Duodenal mucosa (tissue), 2 donors: ENCODE measurements around the gene PAIP2.

Experiments used
- H3K27ac ChIP-seq: one replicate; pipeline ENCODE4 v1.7.0; 2013; ENCODE audit warnings: low read depth, low read length
- H3K27me3 ChIP-seq, 2 donors: one replicate each; pipeline ENCODE4 v1.7.0; 2013; ENCODE audit warnings: low read length in 2 of 2, control low read depth in 1 of 2; ENCODE audit not compliant: insufficient read depth in 2 of 2, control insufficient read depth in 1 of 2
- H3K36me3 ChIP-seq, 2 donors: one replicate each; pipeline ENCODE4 v1.7.0; 2013; ENCODE audit warnings: low read length in 2 of 2, control low read depth in 1 of 2; ENCODE audit not compliant: insufficient read depth in 2 of 2, control insufficient read depth in 1 of 2
- H3K4me1 ChIP-seq, 2 donors: one replicate each; pipeline ENCODE4 v1.7.0; 2013; ENCODE audit warnings: low read length in 2 of 2, control low read depth in 1 of 2; ENCODE audit not compliant: insufficient read depth in 2 of 2, control insufficient read depth in 1 of 2
- H3K4me3 ChIP-seq, 2 donors: one replicate each; pipeline ENCODE4 v1.7.0; 2013; ENCODE audit warnings: low read length in 2 of 2, low read depth in 1 of 2
- H3K9ac ChIP-seq, 2 donors: one replicate each; pipeline ENCODE4 v1.7.0; 2013; ENCODE audit warnings: low read length in 2 of 2, low read depth in 1 of 2
- H3K9me3 ChIP-seq, 2 donors: one replicate each; pipeline ENCODE4 v1.7.0; 2013; ENCODE audit warnings: low read length in 2 of 2, control low read depth in 1 of 2; ENCODE audit not compliant: control insufficient read depth in 1 of 2

Gene PAIP2

DNA sequence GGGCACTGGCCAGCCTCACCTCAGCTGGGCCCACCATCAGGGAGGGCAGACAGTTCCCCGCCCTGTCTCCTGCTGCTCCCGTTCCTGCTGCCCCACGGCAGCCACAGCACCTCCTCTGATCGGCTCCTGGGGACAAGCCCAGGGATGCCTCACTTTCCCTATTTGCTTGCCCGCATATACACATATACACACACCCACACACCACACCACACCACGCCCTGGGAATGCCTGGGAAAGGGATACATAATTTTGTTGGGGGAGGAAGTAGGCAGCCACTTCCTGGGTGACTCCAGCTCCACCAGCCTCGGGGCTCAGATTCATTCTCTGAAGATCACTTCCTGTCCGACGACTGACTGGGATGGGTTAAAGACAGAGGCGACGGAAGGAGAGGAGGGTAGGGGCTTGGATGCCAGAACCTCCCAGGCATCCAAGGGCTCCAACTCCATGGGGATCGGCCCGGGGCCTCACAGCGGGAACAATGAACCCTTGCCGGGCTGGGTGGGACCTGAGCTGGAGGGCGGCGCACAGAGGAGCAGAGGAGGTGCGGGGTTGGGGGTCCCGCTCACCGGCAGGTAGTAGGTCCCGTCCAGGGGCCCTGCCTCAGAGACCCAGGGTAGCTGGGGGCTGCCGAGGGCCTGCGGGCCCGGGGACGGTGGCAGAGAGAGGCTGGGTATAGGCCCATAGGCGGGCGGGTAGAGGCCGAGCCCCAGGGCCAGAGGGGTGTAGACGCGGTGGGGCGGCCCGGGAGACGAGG lies 50.1 kb downstream of the PAIP2 start:
- Histone ChIP-seq H3K4me3 (peak overlapping the region; percentile 74 to 75), H3K4me1 (peaks cover 34 to 57% of the 10 kb centered on the region in 2 donors), H3K9me3 (no peaks in the 10 kb centered on the region), H3K27ac (peak overlapping the region; percentile 20), H3K27me3 (peaks cover 0 to 10% of the 10 kb centered on the region in 2 donors), H3K36me3 (no peaks in the 10 kb centered on the region), H3K9ac (peak overlapping the region; percentile 0 to 43)

DNA sequence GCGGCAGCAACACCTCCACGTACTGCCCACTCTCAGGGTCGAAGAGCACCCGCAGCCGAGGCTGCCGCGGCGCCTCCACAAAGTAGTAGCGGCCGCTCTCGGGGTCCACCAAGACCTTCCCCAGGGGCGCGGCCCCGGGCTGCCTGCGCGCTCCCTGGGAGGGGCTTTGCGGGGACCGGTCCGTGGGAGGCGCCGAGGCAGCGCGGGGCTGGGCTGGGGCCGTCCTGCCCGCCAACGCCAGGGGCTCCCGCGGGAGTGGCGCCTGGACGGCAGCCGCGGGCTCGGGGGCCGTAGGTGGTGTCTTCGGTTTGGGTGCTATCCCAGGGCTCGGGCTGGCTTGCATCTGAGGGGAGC lies 50.6 kb downstream of the PAIP2 start:
- Histone ChIP-seq H3K9ac (peak overlapping the region; percentile 0 to 43), H3K4me1 (peaks cover 34 to 57% of the 10 kb centered on the region in 2 donors)

DNA sequence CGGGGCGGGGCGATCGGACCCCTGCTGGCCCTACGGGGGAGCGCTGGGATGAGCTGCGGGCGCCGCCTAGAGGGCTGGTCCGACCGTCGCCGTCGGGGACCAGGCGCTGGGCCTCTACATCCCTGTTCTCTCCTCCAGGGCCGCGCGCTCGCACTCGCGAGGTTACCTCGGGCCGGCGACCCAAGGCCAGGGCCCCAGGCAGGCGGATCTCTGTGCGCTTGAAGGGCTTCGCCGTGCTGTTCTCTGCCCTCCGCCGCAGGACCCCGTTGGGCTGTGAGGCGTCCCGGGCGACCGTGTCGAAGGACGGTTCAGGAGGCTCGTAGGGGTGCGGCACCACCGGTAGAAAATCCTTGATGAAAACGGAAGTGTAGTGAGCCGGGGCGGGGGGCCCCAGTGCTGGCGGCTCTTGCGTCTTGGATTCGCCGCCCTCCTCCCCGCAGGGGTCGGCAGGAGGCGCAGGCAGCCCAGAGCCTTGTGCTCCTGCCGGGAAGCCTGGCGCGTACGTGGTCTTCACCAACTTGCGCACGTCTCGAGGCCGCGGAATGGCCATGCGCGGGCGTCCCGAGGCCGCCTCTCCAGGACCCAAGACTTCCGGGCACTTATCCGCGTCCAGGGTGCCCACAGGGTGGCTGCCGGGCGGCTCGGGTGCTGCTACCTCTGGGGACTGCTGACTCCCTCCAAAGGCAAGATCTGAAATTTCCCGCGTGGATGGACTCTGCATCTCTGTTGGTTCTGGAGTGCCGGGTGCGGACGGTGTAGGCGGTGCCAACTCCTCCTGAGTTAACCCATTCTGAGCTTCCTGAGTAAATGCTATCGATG lies 51.2 kb downstream of the PAIP2 start:
- Histone ChIP-seq H3K9me3 (no peaks in the 10 kb centered on the region), H3K4me1 (peaks cover 28 to 51% of the 10 kb centered on the region in 2 donors), H3K27me3 (peaks cover 0 to 10% of the 10 kb centered on the region in 2 donors), H3K27ac (no peak overlapping the region), H3K36me3 (no peaks in the 10 kb centered on the region), H3K9ac (peak overlapping the region; percentile 59 to 78), H3K4me3 (peak overlapping the region; percentile 74 to 75)

More for the DNA sequence above, 50.6 kb downstream of the PAIP2 start:
- no peaks in the 10 kb centered on the region for H3K9me3 ChIP-seq
- H3K27me3 ChIP-seq = peaks cover 0 to 10% of the 10 kb centered on the region in 2 donors
- H3K27ac ChIP-seq = no peak overlapping the region
- no peaks in the 10 kb centered on the region for H3K36me3 ChIP-seq
- peak overlapping the region; percentile 74 to 75 for H3K4me3 ChIP-seq

DNA sequence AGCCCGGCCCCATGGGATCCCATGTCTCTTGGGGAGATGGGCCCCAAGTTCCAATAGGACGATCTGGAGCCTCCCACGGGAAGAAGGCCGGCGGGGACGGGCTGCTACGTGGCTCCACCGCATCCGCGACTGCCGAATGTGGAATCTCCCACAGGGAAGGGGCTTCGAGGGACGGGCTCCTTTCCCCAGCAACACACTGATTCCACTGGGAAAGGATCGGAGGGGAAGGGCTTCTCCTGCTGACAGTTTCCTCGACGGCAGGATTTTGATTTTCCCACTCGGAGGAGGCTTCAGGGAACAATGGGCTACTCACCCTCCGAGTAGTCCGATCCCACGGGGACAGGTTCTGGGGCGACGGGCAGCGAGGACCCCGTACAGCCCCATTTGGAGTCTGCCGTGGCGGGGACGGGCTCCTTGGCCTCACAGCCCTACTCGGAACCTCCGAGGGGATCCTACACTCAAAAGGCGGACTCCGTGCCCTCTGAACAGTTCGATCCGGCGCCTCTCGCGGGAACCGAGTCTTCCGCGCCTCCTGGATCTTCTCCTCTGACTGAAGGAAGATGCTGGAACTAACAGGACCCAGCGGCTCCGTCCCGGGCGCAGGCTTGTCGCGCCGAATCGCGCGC lies 52.0 kb downstream of the PAIP2 start:
- Histone ChIP-seq H3K27me3 (peaks cover 0 to 10% of the 10 kb centered on the region in 2 donors), H3K27ac (no peak overlapping the region), H3K36me3 (no peaks in the 10 kb centered on the region), H3K9ac (peak overlapping the region; percentile 59 to 78), H3K9me3 (no peaks in the 10 kb centered on the region), H3K4me3 (peak overlapping the region; percentile 74 to 75), H3K4me1 (peaks cover 21 to 48% of the 10 kb centered on the region in 2 donors)

DNA sequence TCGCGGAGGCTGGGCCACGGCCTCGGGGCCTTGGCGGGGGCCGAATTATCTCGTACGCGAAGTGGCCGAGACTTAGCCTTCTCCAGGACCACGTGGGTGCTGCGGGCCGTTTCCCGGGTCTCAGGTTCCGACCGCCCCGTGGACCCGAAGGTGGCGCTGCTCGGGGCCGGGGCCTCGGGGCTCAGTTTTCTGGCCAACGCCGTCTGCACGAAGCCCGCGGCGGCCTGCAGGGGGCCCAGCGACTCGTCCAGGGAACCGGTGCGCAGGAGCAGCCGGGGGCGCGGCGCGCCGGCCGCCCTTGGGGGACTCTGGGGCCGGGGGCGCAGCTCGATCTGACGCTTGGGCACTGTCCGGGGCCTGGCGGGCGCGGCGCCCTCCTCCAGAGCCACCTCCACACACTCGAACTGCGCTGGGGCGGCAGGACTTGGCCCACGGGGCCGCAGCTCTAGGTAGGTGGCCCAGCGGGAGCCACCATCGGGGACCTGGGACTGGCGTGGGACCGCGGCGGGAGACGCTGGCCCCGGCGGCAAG lies 52.5 kb downstream of the PAIP2 start:
- no peaks in the 10 kb centered on the region for H3K9me3 ChIP-seq
- H3K4me1 ChIP-seq = peaks cover 21 to 45% of the 10 kb centered on the region in 2 donors
- peaks cover 0 to 10% of the 10 kb centered on the region in 2 donors for H3K27me3 ChIP-seq
- H3K4me3 ChIP-seq = peak overlapping the region; percentile 74 to 75
- H3K9ac ChIP-seq = peak overlapping the region; percentile 59 to 78
- no peak overlapping the region for H3K27ac ChIP-seq
- H3K36me3 ChIP-seq = no peaks in the 10 kb centered on the region

DNA sequence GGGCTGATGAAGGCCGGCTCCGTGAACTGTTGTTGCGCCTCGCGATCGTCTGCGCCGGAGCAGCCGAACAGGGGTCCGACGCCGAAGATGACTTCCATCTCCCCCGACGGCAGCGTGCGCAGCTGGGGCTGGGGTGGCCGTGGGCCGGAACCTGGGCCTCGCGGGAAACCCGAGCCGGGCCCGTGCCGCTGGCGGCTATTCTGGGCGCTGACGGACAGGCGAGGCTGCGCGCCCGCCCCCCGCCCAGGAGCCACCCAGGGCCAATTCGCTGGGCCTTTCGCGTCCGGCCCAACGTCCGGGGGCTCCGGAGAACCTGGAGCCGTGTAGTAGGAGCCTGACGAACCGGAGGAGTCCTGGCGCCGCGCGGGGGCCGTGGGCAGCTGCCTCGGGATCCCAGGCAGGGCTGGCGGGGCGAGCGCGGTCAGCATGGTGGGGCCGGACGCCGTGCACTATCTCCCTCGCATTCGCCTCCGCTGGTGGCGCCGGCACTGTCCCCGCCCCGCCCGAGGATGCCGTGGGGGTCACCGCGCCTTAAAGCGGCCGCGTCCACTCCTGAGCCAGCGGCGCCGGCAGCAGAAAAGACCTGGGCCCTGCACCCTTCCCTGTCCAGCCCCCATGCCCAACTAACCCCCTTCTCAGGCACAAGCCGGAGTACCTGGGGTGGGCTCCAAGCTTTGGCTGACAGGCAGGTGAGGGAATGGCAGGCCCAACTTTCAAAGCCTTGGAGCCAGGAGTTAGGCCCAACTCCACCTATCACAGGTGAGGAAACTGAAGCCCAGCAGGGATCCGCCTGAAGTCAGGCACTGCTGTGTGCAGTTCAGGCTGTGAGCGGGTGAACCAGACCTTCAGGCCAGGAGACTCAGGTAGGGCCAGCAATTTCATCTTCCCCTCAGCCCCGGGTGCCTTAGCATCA lies 53.3 kb downstream of the PAIP2 start, which contains the start of gene PROB1:
PROB1 (minus strand) TSS at position 451 of the 913 bp plus-strand sequence; CDS start at position 428, 23 bp downstream.
- peak within 1 kb of the TSS; percentile 74 to 75 for H3K4me3 ChIP-seq
- peak within 1 kb of the TSS; percentile 59 to 78 for H3K9ac ChIP-seq
- H3K9me3 ChIP-seq = no peaks in the 10 kb centered on the region
- H3K27ac ChIP-seq = no peak within 1 kb of the TSS
- no peaks in the 10 kb centered on the region for H3K36me3 ChIP-seq
- H3K27me3 ChIP-seq = peaks cover 0 to 10% of the 10 kb centered on the region in 2 donors
- peaks cover 21 to 38% of the 10 kb centered on the region in 2 donors for H3K4me1 ChIP-seq

DNA sequence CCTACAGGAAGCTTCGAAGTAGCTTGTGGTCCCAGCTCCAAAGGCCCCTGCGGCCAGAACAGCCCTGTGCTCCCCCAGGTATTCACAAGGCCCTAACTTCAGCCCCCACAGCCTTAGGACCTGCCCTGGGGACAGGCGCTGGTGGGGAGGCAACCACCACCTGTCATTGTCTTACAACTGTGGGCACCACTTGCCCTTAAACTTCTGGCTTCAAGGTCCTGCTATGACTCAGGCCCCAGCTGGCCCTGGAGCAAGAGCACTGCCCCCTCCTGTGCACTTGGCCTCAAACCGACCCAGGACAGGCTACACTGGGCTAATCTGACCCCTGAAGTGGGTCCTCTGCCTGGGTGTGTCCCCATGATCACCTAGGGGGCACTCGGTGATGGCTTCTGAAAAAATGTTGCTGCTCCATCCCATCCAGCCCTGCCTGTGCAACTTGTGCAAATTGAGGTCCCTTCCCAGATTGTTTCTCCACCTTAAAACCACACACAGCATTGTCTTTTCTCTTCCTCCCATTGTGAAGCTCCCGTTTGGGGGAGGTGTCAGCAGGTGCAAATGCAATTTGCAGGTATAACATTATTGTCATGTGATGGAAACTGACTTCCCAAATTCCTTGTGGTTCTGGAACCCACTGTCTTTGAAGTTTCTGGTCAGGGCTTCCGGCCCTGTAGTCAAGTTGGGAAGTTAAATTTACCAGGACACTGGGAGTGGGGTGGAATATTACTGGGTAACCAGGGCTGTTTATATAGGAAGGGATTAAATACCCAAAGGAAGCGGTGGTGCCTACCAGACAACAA lies 54.4 kb downstream of the PAIP2 start:
- Histone ChIP-seq H3K27me3 (peaks cover 0 to 10% of the 10 kb centered on the region in 2 donors), H3K9me3 (no peaks in the 10 kb centered on the region), H3K27ac (no peak overlapping the region), H3K36me3 (no peaks in the 10 kb centered on the region), H3K4me3 (no peak overlapping the region), H3K4me1 (peaks cover 13 to 27% of the 10 kb centered on the region in 2 donors), H3K9ac (no peak overlapping the region)

DNA sequence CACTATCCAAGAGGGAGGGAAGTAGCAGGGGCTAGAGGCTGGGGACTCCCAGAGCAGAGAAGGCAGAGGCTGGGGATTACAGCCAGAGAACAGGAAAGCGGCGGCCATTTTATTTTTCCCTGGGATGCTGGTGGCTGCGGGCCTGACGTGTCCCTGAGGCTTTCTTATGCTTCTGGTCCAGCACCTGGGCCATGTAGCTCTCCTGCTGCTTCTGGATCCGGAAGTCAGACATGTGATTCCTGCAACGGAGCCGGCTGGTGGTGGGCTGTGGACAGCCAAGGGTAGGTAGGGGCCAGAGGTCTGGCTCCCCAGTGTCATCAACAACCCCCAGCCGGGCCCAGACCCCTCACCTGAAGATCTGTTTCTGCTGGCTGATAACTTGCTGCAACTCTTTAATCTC lies 55.0 kb downstream of the PAIP2 start:
- H3K9me3 ChIP-seq = no peaks in the 10 kb centered on the region
- no peak overlapping the region for H3K27ac ChIP-seq
- H3K36me3 ChIP-seq = no peaks in the 10 kb centered on the region
- H3K9ac ChIP-seq = no peak overlapping the region
- peaks cover 7 to 21% of the 10 kb centered on the region in 2 donors for H3K4me1 ChIP-seq
- H3K27me3 ChIP-seq = peaks cover 0 to 10% of the 10 kb centered on the region in 2 donors
- H3K4me3 ChIP-seq = no peak overlapping the region
